ENCODE measurements around the gene EXT2.

The EXT2 gene

GRCh38 chr11:44080951-44081350 lies 14.5 kb upstream of the EXT2 start:
- Histone ChIP-seq H3K27me3 (ENCODE audit: insufficient read depth, poor library complexity, severe bottlenecking) (no peaks in the 10 kb centered on the region), H3K4me3 (replicated peaks; ENCODE audit: insufficient read depth, low read length) (no peak overlapping the region), H3K27ac (replicated peaks) (no peak overlapping the region)
- no peak for DNase-seq (ENCODE audit: low read depth in 1 of 2, low spot score in 1 of 2)
- TF ChIP-seq POLR2AphosphoS5 (IDR thresholded peaks at IDR 0.05; ENCODE audit: low read depth) (no peak), REST (IDR thresholded peaks at IDR 0.05; ENCODE audit: insufficient replicate concordance, low read depth) (no peak), SPI1 (IDR thresholded peaks at IDR 0.05; ENCODE audit: borderline replicate concordance, low read depth) (no peak), GABPA (IDR thresholded peaks at IDR 0.05; ENCODE audit: low read depth) (no peak), CTCF (IDR thresholded peaks at IDR 0.05; ENCODE audit: insufficient read depth, low read length) (no peak)

- no peak overlapping the region for H3K4me3 ChIP-seq (replicated peaks; ENCODE audit: insufficient read depth, low read length)
- no peak for TF ChIP-seq GABPA (IDR thresholded peaks at IDR 0.05; ENCODE audit: low read depth)
- TF ChIP-seq POLR2AphosphoS5 (IDR thresholded peaks at IDR 0.05; ENCODE audit: low read depth) = no peak
- no peak for TF ChIP-seq REST (IDR thresholded peaks at IDR 0.05; ENCODE audit: insufficient replicate concordance, low read depth)
- no peak for TF ChIP-seq SPI1 (IDR thresholded peaks at IDR 0.05; ENCODE audit: borderline replicate concordance, low read depth)
- TF ChIP-seq CTCF (IDR thresholded peaks at IDR 0.05; ENCODE audit: insufficient read depth, low read length) = no peak
- DNase-seq (ENCODE audit: low read depth in 1 of 2, low spot score in 1 of 2) = no peak
- H3K27ac ChIP-seq (replicated peaks) = no peak overlapping the region
- no peaks in the 10 kb centered on the region for H3K27me3 ChIP-seq (ENCODE audit: insufficient read depth, poor library complexity, severe bottlenecking)
Observed at GRCh38 chr11:44082645-44083044, 12.8 kb upstream of the EXT2 start.

- DNase-seq (ENCODE audit: low read depth in 1 of 2, low spot score in 1 of 2) = no peak
- no peak overlapping the region for H3K4me3 ChIP-seq (replicated peaks; ENCODE audit: insufficient read depth, low read length)
- no peak for TF ChIP-seq POLR2AphosphoS5 (IDR thresholded peaks at IDR 0.05; ENCODE audit: low read depth)
- TF ChIP-seq SPI1 (IDR thresholded peaks at IDR 0.05; ENCODE audit: borderline replicate concordance, low read depth) = no peak
- TF ChIP-seq GABPA (IDR thresholded peaks at IDR 0.05; ENCODE audit: low read depth) = no peak
- no peak for TF ChIP-seq REST (IDR thresholded peaks at IDR 0.05; ENCODE audit: insufficient replicate concordance, low read depth)
- no peak for TF ChIP-seq CTCF (IDR thresholded peaks at IDR 0.05; ENCODE audit: insufficient read depth, low read length)
- no peaks in the 10 kb centered on the region for H3K27me3 ChIP-seq (ENCODE audit: insufficient read depth, poor library complexity, severe bottlenecking)
- H3K27ac ChIP-seq (replicated peaks) = no peak overlapping the region
Observed at GRCh38 chr11:44083433-44083832, 12.0 kb upstream of the EXT2 start.

All from HL-60 (cell line).